NCI-H1092 treated with DMSO at 0.1 percent for 48 hours (cell line): ENCODE results near the gene PLCB3.

Experiments used
- DNase-seq: peaks from one replicate; lab custom pipeline; 2025; lab: John Stamatoyannopoulos, UW

The PLCB3 gene

DNA sequence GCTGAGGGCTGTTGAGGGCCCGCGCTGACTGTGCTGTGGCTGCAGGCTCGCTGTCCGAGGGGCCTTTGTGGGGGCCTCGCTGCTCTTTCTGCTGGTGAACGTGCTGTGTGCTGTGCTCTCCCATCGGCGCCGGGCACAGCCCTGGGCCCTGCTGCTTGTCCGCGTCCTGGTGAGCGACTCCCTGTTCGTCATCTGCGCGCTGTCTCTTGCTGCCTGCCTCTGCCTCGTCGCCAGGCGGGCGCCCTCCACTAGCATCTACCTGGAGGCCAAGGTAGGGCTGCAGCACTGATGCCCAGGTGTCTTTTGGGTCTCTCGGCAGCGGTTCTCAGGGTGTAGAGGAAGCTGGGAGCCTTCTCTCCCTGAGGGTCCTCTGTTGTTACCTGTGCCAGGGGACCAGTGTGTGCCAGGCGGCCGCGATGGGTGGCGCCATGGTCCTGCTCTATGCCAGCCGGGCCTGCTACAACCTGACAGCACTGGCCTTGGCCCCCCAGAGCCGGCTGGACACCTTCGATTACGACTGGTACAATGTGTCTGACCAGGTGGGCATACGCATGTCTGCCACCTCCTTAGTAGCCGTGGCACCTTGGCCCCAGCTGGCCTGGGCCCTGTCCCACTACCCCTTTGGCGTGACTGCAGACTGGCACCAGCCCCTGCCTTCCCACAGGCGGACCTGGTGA lies 36.5 kb downstream of the PLCB3 start:
- no peak for DNase-seq

DNA sequence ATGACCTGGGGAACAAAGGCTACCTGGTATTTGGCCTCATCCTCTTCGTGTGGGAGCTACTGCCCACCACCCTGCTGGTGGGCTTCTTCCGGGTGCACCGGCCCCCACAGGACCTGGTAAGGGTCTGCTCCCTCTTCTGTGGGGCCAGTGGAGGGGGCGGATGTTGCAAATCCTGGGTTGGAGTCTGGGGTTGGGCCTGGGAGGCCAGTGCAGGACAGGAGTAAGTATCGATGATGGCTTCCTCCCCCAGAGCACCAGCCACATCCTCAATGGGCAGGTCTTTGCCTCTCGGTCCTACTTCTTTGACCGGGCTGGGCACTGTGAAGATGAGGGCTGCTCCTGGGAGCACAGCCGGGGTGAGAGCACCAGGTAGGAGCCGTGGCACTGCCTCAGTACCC lies 37.0 kb downstream of the PLCB3 start:
- DNase-seq: no peak

DNA sequence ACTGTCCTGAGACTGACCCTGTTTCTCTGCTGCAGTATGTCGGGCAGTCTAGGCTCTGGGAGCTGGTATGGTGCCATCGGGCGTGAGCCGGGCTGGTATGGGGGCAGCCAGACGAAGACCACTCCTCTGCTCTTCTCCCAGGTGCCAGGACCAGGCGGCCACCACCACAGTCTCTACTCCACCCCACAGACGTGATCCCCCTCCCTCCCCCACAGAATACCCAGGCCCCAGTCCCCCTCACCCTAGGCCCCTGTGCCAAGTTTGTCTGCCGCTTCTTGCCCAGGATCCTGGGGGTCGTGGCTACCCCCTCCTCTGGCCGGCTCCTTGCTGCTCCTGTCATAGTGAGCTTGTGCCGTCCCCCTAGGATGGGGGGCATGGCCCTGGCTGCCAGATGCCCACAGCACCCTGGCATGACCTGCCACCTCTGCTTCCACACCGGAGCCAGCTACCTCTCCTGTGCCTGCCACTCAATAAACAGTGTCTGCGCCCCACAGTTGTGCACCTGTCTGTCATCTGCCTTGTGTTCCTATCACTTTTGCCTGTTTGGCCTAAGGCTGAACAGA lies 37.8 kb downstream of the PLCB3 start:
- DNase-seq: no peak

DNA sequence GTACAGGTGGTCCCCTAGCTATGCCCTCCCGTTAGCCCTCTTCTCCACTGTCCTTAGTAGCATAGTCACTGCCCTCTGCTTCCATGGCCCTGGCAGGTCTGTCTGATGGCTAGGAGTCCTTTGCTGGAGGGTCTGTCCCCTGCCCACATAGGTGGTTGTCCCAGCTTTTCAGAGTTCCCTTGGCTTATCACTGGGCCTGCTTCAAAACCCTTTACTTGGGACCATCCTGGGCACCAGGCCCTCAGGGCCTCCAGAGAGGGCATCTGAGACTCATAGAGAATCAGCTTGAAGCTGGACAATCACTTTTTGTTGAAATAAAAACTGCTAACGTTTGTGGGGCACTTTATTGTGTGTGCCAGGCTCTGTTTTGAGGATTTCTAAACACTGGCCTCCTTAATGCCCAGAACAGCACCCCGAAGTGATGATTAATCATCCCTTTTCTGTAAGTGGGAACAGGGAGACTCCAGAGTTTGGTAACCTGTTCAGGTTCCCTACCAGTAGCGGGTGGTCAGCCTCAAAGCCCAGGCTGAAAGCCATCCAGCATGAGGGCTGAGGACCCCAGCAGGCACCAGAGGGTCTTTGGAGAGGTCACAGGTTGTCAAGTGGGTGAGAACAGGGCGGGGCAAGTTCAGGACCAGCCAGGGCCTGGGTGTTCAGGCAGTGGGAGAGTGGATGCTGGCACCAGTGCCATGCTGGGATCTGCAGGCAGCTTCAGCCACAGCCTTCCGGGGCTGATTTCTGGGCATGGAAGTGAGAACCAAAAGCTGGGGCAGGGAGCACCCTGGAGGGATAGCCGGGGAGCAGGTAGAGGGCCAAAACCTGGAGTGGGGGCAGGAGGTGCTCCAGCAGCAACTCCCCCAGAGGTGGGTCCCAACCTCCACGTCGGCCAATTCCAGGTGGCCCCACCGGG lies 39.3 kb downstream of the PLCB3 start:
- DNase-seq: no peak

DNA sequence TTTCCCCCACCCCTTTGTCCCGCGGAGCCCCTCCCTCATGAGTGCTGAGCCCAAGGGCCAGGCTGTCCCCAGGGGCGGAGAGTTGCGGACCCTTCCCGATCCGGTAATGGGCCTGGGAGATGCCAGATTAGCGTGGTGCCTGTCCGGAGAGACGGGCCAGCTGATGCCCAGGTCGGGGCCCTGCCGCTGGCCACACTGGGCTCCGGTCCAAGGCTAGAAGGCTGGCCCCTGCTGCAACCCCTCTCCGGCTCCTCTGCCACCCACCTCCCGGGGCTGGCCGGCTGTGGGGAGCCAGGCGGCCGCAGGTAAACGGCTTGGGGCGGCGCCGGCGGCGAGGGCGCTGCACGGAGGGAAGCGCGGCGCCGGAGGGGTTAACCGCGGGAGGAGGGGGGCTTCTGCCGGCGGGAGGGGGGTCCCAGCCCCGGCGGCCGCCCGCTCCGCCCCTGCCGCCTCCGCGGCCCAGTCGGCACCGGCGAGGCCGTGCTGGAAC lies 40.0 kb downstream of the PLCB3 start, which contains the start of gene KCNK4:
TSS of gene KCNK4 (plus strand) at position 41 of the 490 bp plus-strand sequence. CDS start 1,717 bp downstream, outside the sequence.
- no peak for DNase-seq

DNA sequence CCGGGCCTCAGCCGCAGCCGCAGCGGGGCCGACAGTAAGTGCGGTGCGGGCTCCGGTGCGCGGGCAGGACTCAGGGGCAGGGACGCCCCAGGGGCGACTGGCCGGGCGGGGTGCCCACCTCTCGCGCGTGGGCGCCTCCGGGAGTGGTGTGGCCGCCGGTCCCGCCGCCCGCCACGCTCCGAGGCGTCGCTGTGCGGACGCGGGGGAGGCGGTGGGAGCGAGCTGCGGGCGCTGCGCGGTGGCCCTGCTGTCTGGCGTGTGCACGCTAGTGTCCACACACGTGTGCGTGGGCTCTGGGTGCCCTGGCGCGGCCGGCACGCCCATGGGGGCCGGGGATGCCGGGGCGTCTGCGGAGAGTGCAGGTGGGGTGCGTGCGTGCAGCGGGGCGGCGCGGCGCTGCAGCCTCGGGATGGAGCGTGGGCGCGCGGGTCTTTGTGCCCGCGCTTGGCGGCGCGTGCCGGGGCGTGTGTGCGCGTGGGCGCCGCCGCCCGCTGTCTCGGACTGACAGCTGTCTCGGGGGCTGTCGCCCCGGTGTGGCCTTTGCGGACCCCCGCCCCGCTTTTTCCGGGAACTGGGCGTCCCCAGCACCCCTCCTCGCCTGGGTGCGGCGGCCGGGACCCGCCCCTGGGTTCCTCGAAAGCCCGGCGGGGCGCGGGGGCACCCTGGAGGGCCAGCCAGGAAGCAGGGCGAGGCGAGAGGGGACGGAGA lies 40.6 kb downstream of the PLCB3 start:
- no peak for DNase-seq

DNA sequence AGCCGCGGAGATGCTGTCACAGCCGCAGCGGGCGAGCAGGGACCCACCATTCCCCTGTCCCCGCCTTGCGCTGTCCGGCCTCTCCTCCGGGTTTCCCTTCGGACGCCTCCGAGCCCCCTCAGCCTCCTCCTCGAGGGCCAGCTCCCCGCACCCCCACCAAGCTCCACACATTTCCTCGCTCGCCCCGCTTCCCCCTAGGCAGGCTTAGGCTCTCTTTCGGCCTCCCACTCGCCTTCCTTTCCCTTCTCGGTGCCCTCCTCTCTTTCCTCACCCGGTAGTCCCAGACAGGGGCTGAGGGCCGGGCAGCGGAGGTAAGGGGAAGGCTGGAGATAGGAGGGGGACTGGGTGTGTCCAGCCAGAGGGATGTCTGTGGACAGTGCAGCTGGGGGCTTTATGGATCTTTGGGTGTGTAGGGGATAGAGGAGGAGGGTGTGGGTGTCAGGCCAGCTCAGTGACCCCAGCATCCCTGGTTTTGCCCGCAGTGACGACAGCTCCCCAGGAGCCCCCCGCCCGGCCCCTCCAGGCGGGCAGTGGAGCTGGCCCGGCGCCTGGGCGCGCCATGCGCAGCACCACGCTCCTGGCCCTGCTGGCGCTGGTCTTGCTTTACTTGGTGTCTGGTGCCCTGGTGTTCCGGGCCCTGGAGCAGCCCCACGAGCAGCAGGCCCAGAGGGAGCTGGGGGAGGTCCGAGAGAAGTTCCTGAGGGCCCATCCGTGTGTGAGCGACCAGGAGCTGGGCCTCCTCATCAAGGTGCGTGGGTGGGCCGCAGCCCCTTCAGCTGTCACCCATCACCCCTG lies 41.3 kb downstream of the PLCB3 start:
- DNase-seq: no peak

DNA sequence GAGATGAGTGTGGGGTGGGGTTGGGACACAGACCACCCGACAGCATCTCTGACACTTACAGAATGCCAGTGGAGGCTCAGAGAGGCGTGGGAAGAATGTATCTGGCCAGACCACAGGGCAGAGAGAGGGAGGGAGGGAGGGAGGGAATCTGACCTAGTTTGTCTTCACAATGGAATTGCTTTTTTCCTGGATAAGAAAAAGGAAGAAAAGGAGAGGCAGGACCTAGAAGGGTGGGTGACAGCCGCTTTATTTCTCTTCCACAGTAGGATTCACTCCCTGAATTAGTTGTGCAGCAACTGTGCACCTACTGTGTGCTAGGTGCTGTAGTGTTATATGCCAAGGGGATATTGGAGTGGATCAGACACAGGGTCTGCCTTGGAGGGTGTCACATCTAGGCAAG lies 43.4 kb downstream of the PLCB3 start:
- DNase-seq: no peak

DNA sequence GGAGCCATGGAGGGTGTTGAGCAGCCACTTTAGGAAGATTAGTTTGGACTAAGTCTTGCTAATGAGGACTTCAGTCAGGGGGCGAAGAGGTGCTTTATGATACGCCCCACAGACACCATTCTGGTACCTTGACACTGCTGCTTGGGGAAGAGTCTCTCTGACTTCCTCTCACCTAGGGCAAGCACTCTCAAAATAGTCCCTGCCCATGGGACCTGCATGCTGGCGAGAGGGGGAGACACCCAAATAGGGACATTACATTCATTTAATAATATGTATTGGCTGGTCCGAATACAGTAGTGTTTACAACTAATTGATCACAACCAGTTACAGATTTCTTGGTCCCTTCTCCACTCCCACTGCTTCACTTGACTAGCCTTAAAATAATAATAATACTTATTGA lies 44.4 kb downstream of the PLCB3 start:
- DNase-seq: no peak

DNA sequence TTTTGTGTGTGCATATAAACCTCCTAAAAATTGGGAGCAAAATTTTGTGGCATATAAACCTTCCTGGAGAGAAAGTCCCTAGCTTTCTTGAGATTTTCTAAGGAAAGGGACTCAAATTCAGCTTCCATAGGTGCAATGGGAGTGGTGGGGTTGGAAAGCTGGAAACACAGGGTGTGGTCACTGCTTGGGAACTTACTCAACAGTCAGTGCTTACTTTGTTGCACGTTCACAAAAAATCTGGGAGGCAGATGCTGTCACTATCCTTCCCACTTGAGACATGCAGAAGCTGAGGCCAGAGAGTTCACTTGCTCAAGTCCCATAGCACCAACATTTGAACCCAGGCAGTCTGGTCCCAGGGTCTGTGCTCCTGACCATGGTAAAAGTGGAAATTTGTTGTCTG lies 44.9 kb downstream of the PLCB3 start:
- DNase-seq: no peak

DNA sequence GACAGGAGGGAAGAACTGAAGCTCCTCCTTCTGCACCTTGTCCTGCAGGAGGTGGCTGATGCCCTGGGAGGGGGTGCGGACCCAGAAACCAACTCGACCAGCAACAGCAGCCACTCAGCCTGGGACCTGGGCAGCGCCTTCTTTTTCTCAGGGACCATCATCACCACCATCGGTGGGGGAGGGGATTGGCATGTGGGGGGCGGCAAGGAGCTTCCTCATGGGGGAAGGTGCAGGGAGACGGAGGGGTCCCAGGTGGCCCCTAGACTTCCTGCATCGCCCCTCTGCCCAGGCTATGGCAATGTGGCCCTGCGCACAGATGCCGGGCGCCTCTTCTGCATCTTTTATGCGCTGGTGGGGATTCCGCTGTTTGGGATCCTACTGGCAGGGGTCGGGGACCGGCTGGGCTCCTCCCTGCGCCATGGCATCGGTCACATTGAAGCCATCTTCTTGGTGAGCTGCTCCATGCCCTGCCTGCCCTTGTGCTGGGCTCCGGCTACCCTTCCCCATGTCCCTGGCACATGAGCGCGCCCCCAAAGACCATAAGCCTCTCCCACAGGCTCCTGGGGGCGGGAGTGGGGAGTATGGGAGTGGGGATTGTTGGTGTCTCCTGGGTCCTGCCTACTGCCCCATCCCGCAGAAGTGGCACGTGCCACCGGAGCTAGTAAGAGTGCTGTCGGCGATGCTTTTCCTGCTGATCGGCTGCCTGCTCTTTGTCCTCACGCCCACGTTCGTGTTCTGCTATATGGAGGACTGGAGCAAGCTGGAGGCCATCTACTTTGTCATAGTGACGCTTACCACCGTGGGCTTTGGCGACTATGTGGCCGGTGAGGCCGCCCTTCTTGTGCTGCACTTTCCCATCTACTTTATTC lies 45.7 kb downstream of the PLCB3 start:
- DNase-seq: no peak

DNA sequence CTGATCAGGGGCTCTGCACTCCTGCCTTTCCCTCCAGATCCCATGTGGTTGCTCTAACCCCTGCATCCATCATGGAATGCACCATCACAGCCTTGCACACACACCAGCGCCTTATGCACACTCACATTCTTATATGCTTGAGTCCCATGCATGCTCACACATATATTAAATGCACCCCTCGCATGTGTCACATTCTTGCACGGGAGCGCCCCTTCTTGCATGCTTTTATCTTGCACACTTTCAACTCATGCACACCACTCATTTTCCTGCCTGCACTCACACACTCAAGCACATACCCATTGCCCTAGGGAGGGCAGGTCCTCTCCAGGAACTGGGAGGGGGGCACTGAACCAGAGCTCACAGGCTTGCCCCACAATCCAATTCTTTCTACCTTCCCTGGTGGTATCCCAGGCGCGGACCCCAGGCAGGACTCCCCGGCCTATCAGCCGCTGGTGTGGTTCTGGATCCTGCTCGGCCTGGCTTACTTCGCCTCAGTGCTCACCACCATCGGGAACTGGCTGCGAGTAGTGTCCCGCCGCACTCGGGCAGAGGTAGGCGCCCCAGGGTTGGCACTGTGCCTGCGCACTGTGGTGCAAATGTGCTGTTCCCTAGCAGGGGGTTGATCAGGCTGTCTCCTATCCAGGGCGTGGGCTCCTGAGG lies 46.5 kb downstream of the PLCB3 start:
- no peak for DNase-seq

DNA sequence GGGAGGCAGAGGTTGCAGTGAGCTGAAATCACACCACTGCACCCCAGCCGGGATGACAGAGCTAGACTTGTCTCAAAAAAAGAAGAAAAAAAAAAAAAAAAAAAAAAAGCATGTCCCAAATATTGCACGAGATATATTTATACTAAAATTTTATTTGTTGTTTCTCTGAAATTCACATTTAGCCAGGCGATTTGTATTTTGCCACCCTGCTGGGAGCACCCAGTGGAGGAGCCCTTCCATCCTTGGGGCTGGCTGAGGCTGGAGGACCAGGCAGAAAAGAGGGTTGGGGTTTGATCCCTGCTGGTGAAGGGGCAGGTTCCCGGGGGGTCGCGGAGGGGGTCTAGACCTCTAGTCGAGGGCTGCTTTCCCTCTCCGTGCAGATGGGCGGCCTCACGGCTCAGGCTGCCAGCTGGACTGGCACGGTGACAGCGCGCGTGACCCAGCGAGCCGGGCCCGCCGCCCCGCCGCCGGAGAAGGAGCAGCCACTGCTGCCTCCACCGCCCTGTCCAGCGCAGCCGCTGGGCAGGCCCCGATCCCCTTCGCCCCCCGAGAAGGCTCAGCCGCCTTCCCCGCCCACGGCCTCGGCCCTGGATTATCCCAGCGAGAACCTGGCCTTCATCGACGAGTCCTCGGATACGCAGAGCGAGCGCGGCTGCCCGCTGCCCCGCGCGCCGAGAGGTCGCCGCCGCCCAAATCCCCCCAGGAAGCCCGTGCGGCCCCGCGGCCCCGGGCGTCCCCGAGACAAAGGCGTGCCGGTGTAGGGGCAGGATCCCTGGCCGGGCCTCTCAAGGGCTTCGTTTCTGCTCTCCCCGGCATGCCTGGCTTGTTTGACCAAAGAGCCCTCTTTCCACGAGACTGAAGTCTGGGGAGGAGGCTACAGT lies 47.9 kb downstream of the PLCB3 start:
- peak; percentile 45 for DNase-seq

DNA sequence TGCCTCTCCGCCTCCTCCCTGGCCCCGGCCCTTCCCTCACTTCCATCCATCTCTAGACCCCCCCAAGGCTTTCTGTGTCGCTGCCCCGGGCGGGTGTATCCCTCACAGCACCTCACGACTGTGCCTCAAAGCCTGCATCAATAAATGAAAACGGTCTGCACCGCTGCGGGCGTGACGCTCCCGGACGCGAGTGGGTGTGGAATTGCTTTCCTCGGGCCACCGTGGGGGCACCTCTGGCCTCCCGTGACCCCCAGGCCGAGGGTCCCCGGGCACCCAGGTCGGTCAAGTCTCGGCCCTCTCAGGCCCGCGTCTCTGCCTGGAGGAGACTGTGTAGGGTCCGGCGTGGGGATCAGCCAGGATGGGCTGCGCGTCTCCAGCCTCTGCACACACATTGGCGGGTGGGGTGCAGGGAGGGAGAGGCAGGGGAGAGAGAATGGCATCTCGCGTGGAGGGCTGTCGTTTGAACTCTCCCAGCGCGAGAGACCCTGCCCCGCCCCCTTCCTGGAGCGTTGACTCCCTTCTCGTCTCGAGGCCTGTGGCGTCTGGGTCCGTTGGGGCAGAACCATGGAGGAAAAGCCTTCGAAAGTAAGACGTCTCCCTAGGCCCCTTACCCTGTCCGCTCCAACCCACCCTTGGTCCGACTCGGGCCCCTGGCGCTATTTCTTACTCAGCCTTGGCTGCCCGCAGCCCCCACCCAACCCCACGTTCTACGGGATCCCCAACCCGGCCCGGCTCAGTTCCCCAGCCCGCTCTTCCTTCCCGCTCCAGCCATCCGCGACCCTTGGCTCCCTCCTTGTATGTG lies 48.7 kb downstream of the PLCB3 start, which contains the start of gene CATSPERZ:
TSS of gene CATSPERZ (plus strand) at position 512 of the 802 bp plus-strand sequence. CDS start at position 565, 53 bp downstream.
- DNase-seq: peak; percentile 12

DNA sequence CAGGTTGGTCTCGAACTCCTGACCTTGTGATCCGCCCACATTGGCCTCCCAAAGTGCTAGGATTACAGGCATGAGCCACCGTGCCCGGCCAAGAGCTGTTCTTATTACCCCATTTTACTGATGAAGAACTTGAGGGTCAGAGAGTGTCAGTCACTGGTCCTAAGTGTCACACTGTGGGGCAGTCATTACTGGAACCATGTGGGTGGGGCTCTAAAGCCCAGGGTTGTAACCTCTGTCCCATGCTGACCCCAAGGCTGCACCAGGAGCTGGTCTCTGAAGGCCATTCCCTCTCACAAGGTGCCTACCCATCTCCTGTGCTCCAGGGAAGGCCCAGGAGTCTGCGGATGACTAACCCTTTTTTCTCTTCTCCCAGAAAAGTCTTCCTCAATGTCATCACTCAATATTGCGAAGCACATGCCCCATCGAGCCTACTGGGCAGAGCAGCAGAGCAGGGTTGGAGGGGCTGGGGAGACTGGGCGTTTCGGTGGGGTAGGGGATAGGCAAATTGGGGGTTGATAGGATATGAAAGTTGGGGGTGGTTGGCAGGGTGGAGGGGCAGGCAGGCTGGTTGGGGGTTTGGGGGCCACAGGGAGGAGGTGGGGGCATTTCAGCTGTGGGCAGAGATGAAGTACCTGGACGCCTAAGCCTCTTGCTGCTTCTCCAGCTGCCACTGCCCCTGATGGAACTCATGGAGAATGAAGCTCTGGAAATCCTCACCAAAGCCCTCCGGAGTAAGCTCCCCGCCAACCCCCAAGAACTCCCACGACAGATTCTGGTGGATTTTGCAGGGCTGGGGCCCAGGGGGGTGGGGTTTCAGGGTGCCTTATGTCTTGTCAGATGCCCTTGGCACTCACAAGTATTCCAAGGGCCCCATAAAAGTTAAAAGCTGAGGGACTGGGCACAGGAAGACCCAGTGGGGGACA lies 52.0 kb downstream of the PLCB3 start:
- no peak for DNase-seq

DNA sequence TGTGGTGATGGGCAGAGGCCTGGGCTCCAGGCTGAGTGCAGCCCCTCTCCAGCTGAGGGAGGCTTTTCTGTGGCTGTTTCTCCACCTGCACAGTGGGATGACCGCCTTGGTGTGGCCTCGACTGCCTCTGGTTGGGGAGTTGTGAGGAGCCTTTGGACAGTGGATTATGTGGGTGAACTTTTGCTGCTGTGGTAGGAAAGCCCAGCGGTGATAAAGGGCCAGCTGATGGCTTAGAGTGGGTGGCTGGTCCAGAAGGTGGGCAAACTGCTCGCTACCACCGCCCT lies 52.6 kb downstream of the PLCB3 start:
- no peak for DNase-seq
